Natural killer cell (primary cell): ENCODE data around the gene GZMA. TPM values are rescaled to one million over a fixed set of nuclear protein-coding genes. Genes with fewer than 3 reads are reported as not detected.

ENCODE experiments used
- ATAC-seq, 3 donors: fragments of 150-1000 bp in 2 of 3; fragments of 200-7000 bp in 1 of 3; cut with Tn5 transposase; 1 replicate in 1 of 3; 2 replicates in 2 of 3; pipeline ENCODE4 v1.10.0; 2021; ENCODE audit warnings: mild to moderate bottlenecking in 2 of 3, moderate library complexity in 2 of 3
- DNase-seq, 2 donors: peaks; one replicate each; pipeline versions ENCODE4 v3.0.0 to v3.0.0-alpha.2; 2013 to 2021; ENCODE audit warnings: mixed read lengths in 1 of 2
- H3K27ac ChIP-seq: one replicate; pipeline ENCODE4 v1.5.1; 2013; ENCODE audit warnings: mild to moderate bottlenecking, low read length
- H3K27me3 ChIP-seq: one replicate; pipeline ENCODE4 v1.6.1; 2013; ENCODE audit warnings: low read length; ENCODE audit not compliant: control insufficient read depth, insufficient read depth
- H3K36me3 ChIP-seq: one replicate; pipeline ENCODE4 v1.6.1; 2013; ENCODE audit warnings: low read length; ENCODE audit not compliant: control insufficient read depth, insufficient read depth
- H3K4me1 ChIP-seq: one replicate; pipeline ENCODE4 v1.6.1; 2013; ENCODE audit warnings: low read length; ENCODE audit not compliant: control insufficient read depth, insufficient read depth
- H3K4me3 ChIP-seq: one replicate; pipeline ENCODE4 v1.5.1; 2013; ENCODE audit warnings: low read length
- H3K9me3 ChIP-seq: one replicate; pipeline ENCODE4 v1.6.1; 2013; ENCODE audit warnings: low read length; ENCODE audit not compliant: control insufficient read depth, insufficient read depth
- H3K27ac Mint-ChIP-seq, 2 donors: one replicate each; pipeline ENCODE4 v1.8.0; 2022; ENCODE audit warnings: mild to moderate bottlenecking in 2 of 2, mixed read lengths in 2 of 2, moderate library complexity in 1 of 2
- H3K27me3 Mint-ChIP-seq, 2 donors: one replicate each; pipeline ENCODE4 v1.8.0; 2022; ENCODE audit warnings: low read depth in 2 of 2, mixed read lengths in 2 of 2
- H3K36me3 Mint-ChIP-seq: one replicate; pipeline ENCODE4 v1.8.0; 2022; ENCODE audit warnings: mixed read lengths
- H3K4me1 Mint-ChIP-seq, 2 donors: one replicate each; pipeline ENCODE4 v1.8.0; 2022; ENCODE audit warnings: mixed read lengths in 2 of 2
- H3K4me3 Mint-ChIP-seq: one replicate; pipeline ENCODE4 v1.8.0; 2022; ENCODE audit warnings: mild to moderate bottlenecking, moderate library complexity, mixed read lengths
- H3K9me3 Mint-ChIP-seq, 2 donors: one replicate each; pipeline ENCODE4 v1.8.0; 2022; ENCODE audit warnings: mixed read lengths in 2 of 2
- CTCF ChIP-seq: fragments of 200-600 bp; IDR thresholded peaks from one replicate; pipeline ENCODE4 v1.8.0; 2022; ENCODE audit warnings: antibody characterized with exemption
- WGBS: methylation state at CpG from one replicate; pipeline ENCODE4 v1.1.7; 2013; ENCODE audit warnings: missing lambda C conversion rate; ENCODE audit not compliant: insufficient coverage; 5-methylcytosine and 5-hydroxymethylcytosine counted together
- intact Hi-C: fragments of 100-400 bp; cut with micrococcal nuclease; formaldehyde crosslinking; loops from one replicate; pipeline ENCODE4 v1.14.2; 2022
- total RNA-seq, 4 donors: library from RNA; stranded (reverse); fragments of 120-200 nt in 1 of 4; gene quantifications; one replicate each; pipeline versions ENCODE4 v1.2.3 to v1.2.4, GENCODE V29; 2013 to 2022

Gene GZMA
- total RNA-seq, 3 donors from 2014 or later (not counting 1 experiment from before 2014, with no cell fraction given) = 530 to 621 (median 590) TPM

GRCh38 chr5:55134053-55134722 lies 31.7 kb downstream of the GZMA start:
- H3K9me3 ChIP-seq = peaks cover 7% of the 10 kb centered on the region
- intact Hi-C loops = no loop called here
- no peak overlapping the region for H3K27ac ChIP-seq
- no peak for TF ChIP-seq CTCF
- DNase-seq = no peak
- Mint-ChIP-seq H3K9me3 (no peaks in the 10 kb centered on the region), H3K27me3 (no peaks in the 10 kb centered on the region), H3K4me3 (no peak overlapping the region), H3K4me1 (peaks cover 9 to 10% of the 10 kb centered on the region in 2 donors), H3K27ac (no peak overlapping the region), H3K36me3 (no peaks in the 10 kb centered on the region)
- ATAC-seq = peak in 1 of 3 donors; percentile 17
- no peaks in the 10 kb centered on the region for H3K36me3 ChIP-seq
- no peaks in the 10 kb centered on the region for H3K27me3 ChIP-seq
- H3K4me3 ChIP-seq = no peak overlapping the region
- H3K4me1 ChIP-seq = peaks cover 4% of the 10 kb centered on the region
- WGBS = 43% methylated on average over 4 of the region's 5 CpGs

DNA sequence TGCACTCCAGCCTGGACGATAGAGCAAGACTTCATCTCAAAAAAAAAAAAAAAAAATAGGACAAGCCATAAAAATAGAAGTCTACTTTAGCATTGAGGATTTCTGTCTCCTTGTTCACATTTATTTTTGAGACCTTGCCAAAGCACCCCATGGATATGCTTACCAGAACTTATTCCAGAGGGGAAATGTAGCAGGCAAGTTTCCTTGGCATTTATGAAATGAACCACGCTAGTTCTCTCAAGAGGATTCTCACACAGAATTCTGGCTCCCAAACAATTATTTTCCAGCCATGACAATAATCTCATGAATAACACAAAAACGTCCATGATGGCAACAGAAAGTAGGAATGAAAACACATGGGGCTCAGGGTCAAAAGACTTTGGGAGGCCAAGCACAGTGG lies 34.1 kb downstream of the GZMA start:
- Mint-ChIP-seq H3K27me3 (no peaks in the 10 kb centered on the region), H3K9me3 (no peaks in the 10 kb centered on the region), H3K4me3 (no peak overlapping the region), H3K27ac (no peak overlapping the region), H3K36me3 (no peaks in the 10 kb centered on the region), H3K4me1 (peaks cover 15 to 16% of the 10 kb centered on the region in 2 donors)
- WGBS = 88% methylated on average over 3 of the region's 3 CpGs
- Histone ChIP-seq H3K9me3 (no peaks in the 10 kb centered on the region), H3K4me1 (peaks cover 4% of the 10 kb centered on the region), H3K36me3 (no peaks in the 10 kb centered on the region), H3K4me3 (no peak overlapping the region), H3K27me3 (no peaks in the 10 kb centered on the region), H3K27ac (no peak overlapping the region)
- DNase-seq = no peak
- no peak for ATAC-seq
- intact Hi-C loops = no loop called here
- no peak for TF ChIP-seq CTCF

DNA sequence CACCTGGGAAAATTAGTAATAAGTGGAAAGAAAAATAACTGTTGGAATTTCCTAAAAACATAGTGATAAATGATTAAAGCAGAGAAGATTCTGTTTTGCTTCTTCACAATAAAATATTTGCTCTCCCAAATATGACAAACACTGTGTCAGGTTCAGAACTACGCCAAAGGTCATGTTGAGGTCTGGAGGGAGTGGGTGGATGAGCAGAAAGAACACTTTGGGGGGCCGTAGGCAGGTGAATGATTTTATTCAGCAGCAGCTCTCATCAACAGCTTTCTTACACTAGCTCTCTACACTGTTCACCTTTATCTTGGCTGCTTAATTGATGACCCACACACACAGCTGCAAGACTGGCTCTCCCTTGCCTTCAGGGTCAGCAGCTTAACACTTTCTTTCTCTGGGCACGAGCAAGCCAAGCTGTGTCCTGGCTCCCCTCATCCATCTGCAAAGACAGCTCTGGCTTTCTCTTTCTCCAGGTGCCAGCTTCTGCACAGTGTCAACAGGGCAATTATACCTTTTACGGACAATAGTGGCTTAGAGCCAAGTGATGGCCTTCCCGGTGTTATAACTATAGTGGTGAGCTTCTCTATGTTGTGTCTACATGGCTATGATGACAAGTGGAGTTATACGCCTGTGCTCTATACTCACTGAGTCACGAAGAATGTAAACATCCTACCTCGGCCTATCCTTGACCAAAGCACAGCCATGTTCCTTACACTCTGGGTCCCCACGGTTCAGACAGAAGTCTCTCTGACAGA lies 38.6 kb downstream of the GZMA start:
- intact Hi-C loops = no loop called here
- H3K36me3 Mint-ChIP-seq = no peaks in the 10 kb centered on the region
- ATAC-seq (no peak), DNase-seq (no peak)
- Histone ChIP-seq H3K4me1 (peaks cover 1% of the 10 kb centered on the region), H3K9me3 (no peaks in the 10 kb centered on the region), H3K4me3 (no peak overlapping the region), H3K27me3 (no peaks in the 10 kb centered on the region), H3K27ac (no peak overlapping the region), H3K36me3 (no peaks in the 10 kb centered on the region)
- H3K27ac Mint-ChIP-seq = no peak overlapping the region
- peaks cover 0 to 4% of the 10 kb centered on the region in 2 donors for H3K27me3 Mint-ChIP-seq
- no peak overlapping the region for H3K4me3 Mint-ChIP-seq
- no peak for TF ChIP-seq CTCF
- peaks cover 15 to 16% of the 10 kb centered on the region in 2 donors for H3K4me1 Mint-ChIP-seq
- no peaks in the 10 kb centered on the region for H3K9me3 Mint-ChIP-seq
- 95% methylated on average over 8 of the region's 9 CpGs for WGBS
